IMR-90 (cell line): ENCODE data around the gene SFTA2. TPM values are rescaled to one million over a fixed set of nuclear protein-coding genes. Genes with fewer than 3 reads are reported as not detected.

ENCODE experiments used
- ATAC-seq: fragments of 200-7000 bp; cut with Tn5 transposase; 2 replicates; pipeline ENCODE4 v1.9.1; 2020; ENCODE audit warnings: low read depth, mild to moderate bottlenecking, moderate library complexity
- BruUV-seq: library from RNA; stranded (reverse); fragments of 400-500 nt; replicated peaks from 2 replicates; lab custom pipeline; 2021; lab: Mats Ljungman, UMichigan
- CTCF ChIA-PET: fragments of 300-600 bp; formaldehyde crosslinking; extraction: SDS; loops from one replicate; lab custom pipeline; 2021; ENCODE audit warnings: antibody characterized with exemption; lab: Yijun Ruan, JAX
- POLR2A ChIA-PET: fragments of 300-600 bp; sonication (Branson Sonifier 250); formaldehyde crosslinking; loops from one replicate; lab custom pipeline; 2022; ENCODE audit warnings: antibody characterized with exemption; ENCODE audit not compliant: unreplicated experiment; lab: Charles Lee
- DNase-seq: peaks from one replicate; pipeline ENCODE4 v3.0.0; 2013
- H2AFZ ChIP-seq: replicated peaks from 2 replicates; pipeline ENCODE3; 2013; ENCODE audit warnings: low read length, mild to moderate bottlenecking; ENCODE audit not compliant: poor library complexity
- H2AK5ac ChIP-seq: 2 replicates; pipeline ENCODE4 v1.6.1; 2013; ENCODE audit warnings: low read depth, low read length, inconsistent platforms
- H2AK9ac ChIP-seq: replicated peaks from 2 replicates; pipeline ENCODE3; 2013; ENCODE audit warnings: mild to moderate bottlenecking, low read depth, low read length, moderate library complexity; ENCODE audit not compliant: poor library complexity
- H2BK120ac ChIP-seq: 2 replicates; pipeline ENCODE4 v1.6.1; 2013; ENCODE audit warnings: low read depth, low read length, inconsistent platforms
- H2BK15ac ChIP-seq: 3 replicates; pipeline ENCODE4 v1.6.1; 2013; ENCODE audit warnings: low read depth, low read length, inconsistent platforms
- H2BK20ac ChIP-seq: 2 replicates; pipeline ENCODE4 v1.6.1; 2013; ENCODE audit warnings: low read depth, mild to moderate bottlenecking, inconsistent platforms, low read length, moderate library complexity
- H2BK5ac ChIP-seq: 2 replicates; pipeline ENCODE4 v1.6.1; 2013; ENCODE audit warnings: mild to moderate bottlenecking, low read depth, low read length, inconsistent platforms; ENCODE audit not compliant: poor library complexity, severe bottlenecking
- H3K14ac ChIP-seq: replicated peaks from 2 replicates; pipeline ENCODE4 v1.6.1; 2013; ENCODE audit warnings: low read depth, low read length, inconsistent platforms
- H3K18ac ChIP-seq: 2 replicates; pipeline ENCODE4 v1.6.1; 2013; ENCODE audit warnings: low read depth, low read length, control low read depth
- H3K23ac ChIP-seq: 2 replicates; pipeline ENCODE4 v1.6.1; 2013; ENCODE audit warnings: low read depth, low read length, inconsistent platforms
- H3K27ac ChIP-seq: 2 replicates; pipeline ENCODE4 v1.5.1; 2013; ENCODE audit warnings: mild to moderate bottlenecking, control low read depth, low read length; ENCODE audit not compliant: insufficient read depth
- H3K27me3 ChIP-seq: 2 replicates; pipeline ENCODE4 v1.6.1; 2013; ENCODE audit warnings: low read length; ENCODE audit not compliant: control insufficient read depth, insufficient read depth
- H3K36me3 ChIP-seq: 2 replicates; pipeline ENCODE4 v1.6.1; 2013; ENCODE audit warnings: low read length, mixed read lengths; ENCODE audit not compliant: control insufficient read depth, insufficient read depth
- H3K4ac ChIP-seq: 2 replicates; pipeline ENCODE4 v1.6.1; 2013; ENCODE audit warnings: low read depth, low read length, inconsistent platforms
- H3K4me1 ChIP-seq: 2 replicates; pipeline ENCODE4 v1.6.1; 2013; ENCODE audit warnings: low read length, mixed read lengths; ENCODE audit not compliant: control insufficient read depth, insufficient read depth
- H3K4me2 ChIP-seq: 2 replicates; pipeline ENCODE4 v1.6.1; 2013; ENCODE audit warnings: low read depth, mild to moderate bottlenecking, control low read depth, low read length, moderate library complexity
- H3K4me3 ChIP-seq: 2 replicates; pipeline ENCODE4 v1.5.1; 2013; ENCODE audit warnings: low read depth, mild to moderate bottlenecking, control low read depth, low read length, moderate library complexity; ENCODE audit not compliant: insufficient read depth
- H3K56ac ChIP-seq: 2 replicates; pipeline ENCODE4 v1.6.1; 2013; ENCODE audit warnings: low read length, inconsistent platforms; ENCODE audit not compliant: insufficient read depth; ENCODE audit errors: extremely low read depth
- H3K79me1 ChIP-seq, 2 experiments: 2 replicates each; pipeline ENCODE4 v1.6.1; 2013; ENCODE audit warnings: low read length in 2 of 2, inconsistent platforms in 1 of 2, low read depth in 1 of 2
- H3K9ac ChIP-seq: 2 replicates; pipeline ENCODE4 v1.6.1; 2013; ENCODE audit warnings: low read depth, low read length, control low read depth
- H3K9me1 ChIP-seq: 2 replicates; pipeline ENCODE4 v1.6.1; 2013; ENCODE audit warnings: low read length, inconsistent platforms; ENCODE audit not compliant: insufficient read depth
- H3K9me3 ChIP-seq: 2 replicates; pipeline ENCODE4 v1.6.1; 2013; ENCODE audit warnings: low read length; ENCODE audit not compliant: control insufficient read depth, insufficient read depth
- H4K20me1 ChIP-seq: 2 replicates; pipeline ENCODE4 v1.6.1; 2013; ENCODE audit warnings: low read length, inconsistent platforms; ENCODE audit not compliant: insufficient read depth
- H4K5ac ChIP-seq: 2 replicates; pipeline ENCODE4 v1.6.1; 2013; ENCODE audit warnings: mild to moderate bottlenecking, low read depth, low read length, control low read depth
- H4K8ac ChIP-seq, 2 experiments: 2 replicates each; pipeline ENCODE4 v1.6.1; 2013; ENCODE audit warnings: low read depth in 2 of 2, low read length in 2 of 2, control low read depth in 1 of 2, inconsistent platforms in 1 of 2
- H4K91ac ChIP-seq: 2 replicates; pipeline ENCODE4 v1.6.1; 2013; ENCODE audit warnings: low read depth, low read length, inconsistent platforms; ENCODE audit not compliant: insufficient read depth
- BHLHE40 ChIP-seq: fragments of 150-350 bp; IDR thresholded peaks from 2 replicates; pipeline ENCODE4 v1.6.1; 2016; ENCODE audit warnings: mild to moderate bottlenecking, low read depth, low read length
- CHD1 ChIP-seq: IDR thresholded peaks from 2 replicates; pipeline ENCODE4 v1.6.1; 2012; ENCODE audit warnings: low read depth, low read length, improper control_type of control experiment
- MAFK ChIP-seq: IDR thresholded peaks from 2 replicates; pipeline ENCODE4 v1.6.1; 2012; ENCODE audit warnings: low read depth, low read length, improper control_type of control experiment
- MAZ ChIP-seq: IDR thresholded peaks from 2 replicates; pipeline ENCODE4 v1.6.1; 2012; ENCODE audit warnings: low read depth, mild to moderate bottlenecking, low read length, improper control_type of control experiment, moderate library complexity, borderline replicate concordance
- RAD21 ChIP-seq: IDR thresholded peaks from 2 replicates; pipeline ENCODE4 v1.6.1; 2012; ENCODE audit warnings: low read length, improper control_type of control experiment
- SMC3 ChIP-seq: fragments of 150-350 bp; IDR thresholded peaks from 2 replicates; pipeline ENCODE4 v1.6.1; 2016; ENCODE audit warnings: low read depth, mild to moderate bottlenecking, antibody characterized with exemption, low read length, moderate library complexity
- WGBS, 2 experiments: methylation state at CpG; one replicate each; pipeline versions ENCODE4 v1.1.5 to v1.1.7; 2013; ENCODE audit warnings: missing lambda C conversion rate in 2 of 2; ENCODE audit not compliant: insufficient read length in 1 of 2; ENCODE audit errors: extremely low coverage in 2 of 2; 5-methylcytosine and 5-hydroxymethylcytosine counted together
- dilution Hi-C: fragments of 300-500 bp; cut with HindIII; formaldehyde crosslinking; loops from one replicate; pipeline ENCODE4 v1.14.3; 2018; ENCODE audit warnings: low sequenced_read_pairs; ENCODE audit not compliant: unreplicated experiment
- in situ Hi-C: fragments of 300-500 bp; cut with MboI; formaldehyde crosslinking; loops from 3 replicates; pipeline ENCODE4 v1.14.3; 2019; ENCODE audit warnings: low sequenced_read_pairs, inconsistent platforms, mixed read lengths
- intact Hi-C: fragments of 100-400 bp; cut with micrococcal nuclease; formaldehyde crosslinking; loops from 2 replicates; pipeline ENCODE4 v1.10.0; 2022
- polyA plus RNA-seq, 3 experiments: library from polyadenylated mRNA; depleted of rRNA; stranded (reverse); fragments of >200 nt; gene quantifications; 2 replicates each; pipeline ENCODE4 v1.2.3, GENCODE V29; 2012; ENCODE audit warnings: low replicate concordance in 1 of 3
- total RNA-seq: library from RNA; depleted of rRNA; stranded (reverse); fragments of >200 nt; gene quantifications from 2 replicates; pipeline ENCODE4 v1.2.3, GENCODE V29; 2012
- TF ChIP-seq, protein P1 (sequence below): conservative IDR thresholded peaks from 2 replicates; pipeline ENCODE4 v1.5.1; 2012; ENCODE audit warnings: mild to moderate bottlenecking, low read depth, low read length, improper control_type of control experiment
- TF ChIP-seq, protein P2 (sequence below): fragments of 150-350 bp; IDR thresholded peaks from 2 replicates; pipeline ENCODE4 v1.6.1; 2017; ENCODE audit warnings: mild to moderate bottlenecking, antibody characterized with exemption, low read length, low read depth

SFTA2 gene
- total and polyA plus RNA-seq, 2 of the 4 experiments (the other 2 are of a cell fraction): not detected

DNA sequence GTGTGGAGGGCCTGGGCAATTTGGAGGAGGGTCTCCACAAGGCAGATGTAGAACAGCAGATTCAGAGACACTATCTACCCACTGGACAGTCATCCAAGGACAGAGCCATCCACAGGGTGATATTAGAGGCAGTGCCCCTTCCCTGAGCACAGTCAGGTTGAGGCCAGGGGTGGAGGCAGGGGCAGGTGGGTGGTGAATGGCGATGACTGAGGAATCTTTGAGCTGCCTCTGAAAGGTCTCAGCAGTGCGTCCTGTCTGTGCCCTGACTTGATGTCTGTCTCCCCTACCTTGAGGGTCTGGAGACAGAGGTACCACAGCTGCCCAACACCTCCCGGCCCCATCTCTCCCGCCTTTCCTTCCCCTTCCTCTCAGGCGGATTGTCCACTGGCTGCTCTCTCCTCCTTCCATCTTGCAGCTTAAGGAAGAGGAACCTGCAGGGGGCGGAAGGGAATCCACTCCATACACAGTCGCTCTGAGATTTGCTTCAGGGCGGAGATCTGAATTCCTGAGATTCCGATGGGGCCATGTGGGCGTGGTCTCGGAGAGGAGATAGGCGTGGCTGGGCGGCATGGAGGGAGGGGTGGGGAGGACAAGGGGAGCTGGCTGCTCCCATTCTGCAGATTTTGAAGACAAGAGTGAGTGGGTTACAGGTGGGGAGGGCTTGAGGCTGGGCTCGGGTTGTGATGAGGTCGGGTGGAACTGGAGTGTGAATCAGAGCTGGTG lies 10.5 kb upstream of the SFTA2 start:
- ATAC-seq (peak; percentile 99), DNase-seq (peak; percentile 76)
- no peak overlapping the region for H2BK5ac ChIP-seq
- intact Hi-C loops: loop anchor here (1.0 kb wide), 1 partner anchor 128 kb away; no protein-coding TSS in a partner anchor
- H3K36me3 ChIP-seq: no peaks in the 10 kb centered on the region
- no peaks in the 10 kb centered on the region for H3K9me3 ChIP-seq
- peak overlapping the region; percentile 91 for H3K14ac ChIP-seq
- H2BK15ac ChIP-seq: peak overlapping the region; percentile 68; the same call in 2 of the 3 replicates
- H4K8ac ChIP-seq: peak overlapping the region; percentile 31 to 89; a peak in 3 of 4 replicates
- H3K4me2 ChIP-seq: 0 out of 2 replicates have a peak overlapping the region, but pooled peaks have one; percentile 21
- CTCF ChIA-PET: interaction anchor here (0.6 to 1.5 kb wide), 8 partner anchors 19 to 145 kb away, joined by 3 to 11 read pairs (median 4); no protein-coding TSS in a partner anchor
- H3K18ac ChIP-seq: no peak overlapping the region
- peak overlapping the region; percentile 93 for H2AFZ ChIP-seq
- H3K9me1 ChIP-seq: peaks cover 10% of the 10 kb centered on the region
- peak overlapping the region; percentile 87; the same call in 1 of the 2 replicates for H3K23ac ChIP-seq
- in situ Hi-C loops: no loop called here
- POLR2A ChIA-PET: no interaction called here
- peak overlapping the region; percentile 73 for H4K91ac ChIP-seq
- no peak overlapping the region for H3K56ac ChIP-seq
- H4K5ac ChIP-seq: no peak overlapping the region
- peak overlapping the region; percentile 86 for H2BK120ac ChIP-seq
- H4K20me1 ChIP-seq: no peaks in the 10 kb centered on the region
- peak overlapping the region; percentile 87 for H2BK20ac ChIP-seq
- TF ChIP-seq RAD21 (peak; percentile 62), MAZ (peak; percentile 46; the same call in 1 of the 2 replicates), SMC3 (peak; percentile 78), BHLHE40 (no peak), CHD1 (no peak), MAFK (no peak)
- TF ChIP-seq, protein P1, sequence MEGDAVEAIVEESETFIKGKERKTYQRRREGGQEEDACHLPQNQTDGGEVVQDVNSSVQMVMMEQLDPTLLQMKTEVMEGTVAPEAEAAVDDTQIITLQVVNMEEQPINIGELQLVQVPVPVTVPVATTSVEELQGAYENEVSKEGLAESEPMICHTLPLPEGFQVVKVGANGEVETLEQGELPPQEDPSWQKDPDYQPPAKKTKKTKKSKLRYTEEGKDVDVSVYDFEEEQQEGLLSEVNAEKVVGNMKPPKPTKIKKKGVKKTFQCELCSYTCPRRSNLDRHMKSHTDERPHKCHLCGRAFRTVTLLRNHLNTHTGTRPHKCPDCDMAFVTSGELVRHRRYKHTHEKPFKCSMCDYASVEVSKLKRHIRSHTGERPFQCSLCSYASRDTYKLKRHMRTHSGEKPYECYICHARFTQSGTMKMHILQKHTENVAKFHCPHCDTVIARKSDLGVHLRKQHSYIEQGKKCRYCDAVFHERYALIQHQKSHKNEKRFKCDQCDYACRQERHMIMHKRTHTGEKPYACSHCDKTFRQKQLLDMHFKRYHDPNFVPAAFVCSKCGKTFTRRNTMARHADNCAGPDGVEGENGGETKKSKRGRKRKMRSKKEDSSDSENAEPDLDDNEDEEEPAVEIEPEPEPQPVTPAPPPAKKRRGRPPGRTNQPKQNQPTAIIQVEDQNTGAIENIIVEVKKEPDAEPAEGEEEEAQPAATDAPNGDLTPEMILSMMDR: peak; percentile 71
- TF ChIP-seq, protein P2, sequence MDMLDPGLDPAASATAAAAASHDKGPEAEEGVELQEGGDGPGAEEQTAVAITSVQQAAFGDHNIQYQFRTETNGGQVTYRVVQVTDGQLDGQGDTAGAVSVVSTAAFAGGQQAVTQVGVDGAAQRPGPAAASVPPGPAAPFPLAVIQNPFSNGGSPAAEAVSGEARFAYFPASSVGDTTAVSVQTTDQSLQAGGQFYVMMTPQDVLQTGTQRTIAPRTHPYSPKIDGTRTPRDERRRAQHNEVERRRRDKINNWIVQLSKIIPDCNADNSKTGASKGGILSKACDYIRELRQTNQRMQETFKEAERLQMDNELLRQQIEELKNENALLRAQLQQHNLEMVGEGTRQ: peak; percentile 46; the same call in 1 of the 2 replicates
- no peak overlapping the region for H3K27ac ChIP-seq
- H3K27me3 ChIP-seq: peaks cover 55% of the 10 kb centered on the region
- no peak overlapping the region for H3K9ac ChIP-seq
- no peaks in the 10 kb centered on the region for H3K79me1 ChIP-seq
- no peak overlapping the region for H3K4me3 ChIP-seq
- H3K4ac ChIP-seq: peak overlapping the region; percentile 82
- dilution Hi-C loops: no loop called here
- peak overlapping the region; percentile 69 for H2AK5ac ChIP-seq
- 0% methylated on average over 7 of the region's 15 CpGs; no CpG with 5 or more reads in 1 of the 2 experiments for WGBS, 2 experiments
- H3K4me1 ChIP-seq: peaks cover 1% of the 10 kb centered on the region; the same call in 1 of the 2 replicates
- BruUV-seq: no TSS peak
- H2AK9ac ChIP-seq: peak overlapping the region; percentile 67
